B cell (primary cell): ENCODE data around the gene SERPINB6. TPM values are rescaled to one million over a fixed set of nuclear protein-coding genes. Genes with fewer than 3 reads are reported as not detected.
A peak's percentile ranks its signal among the peaks of the same experiment; 100 is the strongest.

Experiments
- ATAC-seq: fragments of 200-7000 bp; cut with Tn5 transposase; one replicate; pipeline ENCODE4 v1.10.0; 2021; ENCODE audit warnings: low read depth, mild to moderate bottlenecking, moderate number of reproducible peaks, moderate library complexity
- CTCF ChIA-PET: fragments of 350-600 bp; sonication (Branson Sonifier 250); formaldehyde crosslinking; loops from one replicate; lab custom pipeline; 2021; ENCODE audit warnings: antibody characterized with exemption, inconsistent platforms; lab: Charles Lee
- POLR2A ChIA-PET: fragments of 350-600 bp; sonication (Branson Sonifier 250); formaldehyde crosslinking; loops from one replicate; lab custom pipeline; 2021; ENCODE audit warnings: antibody characterized with exemption; lab: Charles Lee
- DNase-seq: peaks from one replicate; pipeline ENCODE4 v3.0.0; 2013
- H2AFZ ChIP-seq: 2 replicates; pipeline ENCODE4 v1.6.1; 2012; ENCODE audit warnings: mild to moderate bottlenecking, low read depth, low read length; ENCODE audit not compliant: insufficient read depth, poor library complexity, severe bottlenecking
- H3K27ac ChIP-seq, 2 donors: 1 replicate in 1 of 2; 2 replicates in 1 of 2; pipeline ENCODE4 v1.5.1; 2012 to 2013; ENCODE audit warnings: low read length in 2 of 2, mild to moderate bottlenecking in 2 of 2, moderate library complexity in 1 of 2
- H3K27me3 ChIP-seq, 4 experiments: fragments of 200-600 bp in 1 of 4; sonication (generic) in 1 of 4; replicated peaks in 1 of 4; 1 replicate in 2 of 4; 2 replicates in 2 of 4; pipeline versions ENCODE4 v1.6.1 to v1.7.0; 2013 to 2016; ENCODE audit warnings: low read length in 3 of 4, mild to moderate bottlenecking in 2 of 4, mixed read lengths in 1 of 4, moderate library complexity in 1 of 4; ENCODE audit not compliant: insufficient read depth in 4 of 4, control insufficient read depth in 3 of 4; ENCODE audit errors: control extremely low read depth in 1 of 4
- H3K36me3 ChIP-seq, 2 experiments: replicated peaks in 1 of 2; 1 replicate in 1 of 2; 2 replicates in 1 of 2; pipeline versions ENCODE4 v1.6.1 to v1.7.1; 2013; ENCODE audit warnings: low read length in 1 of 2; ENCODE audit not compliant: insufficient read depth in 2 of 2, control insufficient read depth in 1 of 2; ENCODE audit errors: control extremely low read depth in 1 of 2, extremely low read depth in 1 of 2
- H3K4me1 ChIP-seq, 2 donors: fragments of 200-600 bp in 1 of 2; sonication (generic) in 1 of 2; 1 replicate in 1 of 2; 2 replicates in 1 of 2; pipeline versions ENCODE4 v1.5.1 to v1.6.1; 2013 to 2017; ENCODE audit warnings: low read length in 2 of 2; ENCODE audit not compliant: control insufficient read depth in 2 of 2, insufficient read depth in 2 of 2
- H3K4me2 ChIP-seq: replicated peaks from 2 replicates; pipeline ENCODE3; 2012; ENCODE audit warnings: mild to moderate bottlenecking, low read depth, low read length; ENCODE audit not compliant: poor library complexity, severe bottlenecking
- H3K4me3 ChIP-seq, 5 experiments: fragments of 200-600 bp in 1 of 5; sonication (generic) in 1 of 5; 1 replicate in 3 of 5; 2 replicates in 2 of 5; pipeline versions ENCODE4 v1.5.1 to v1.7.0; 2011 to 2016; ENCODE audit warnings: low read length in 4 of 5, mild to moderate bottlenecking in 4 of 5, low read depth in 2 of 5, control low read depth in 1 of 5, moderate library complexity in 1 of 5; ENCODE audit not compliant: insufficient read depth in 1 of 5; ENCODE audit errors: control extremely low read depth in 1 of 5, extremely low read depth in 1 of 5
- H3K79me2 ChIP-seq: fragments of 200-600 bp; sonication (generic); one replicate; pipeline ENCODE4 v1.6.0; 2016; ENCODE audit warnings: low read length; ENCODE audit not compliant: control insufficient read depth, insufficient read depth
- H3K9ac ChIP-seq: fragments of 200-600 bp; sonication (generic); 2 replicates; pipeline ENCODE4 v1.6.1; 2017; ENCODE audit warnings: mild to moderate bottlenecking, low read length, moderate library complexity
- H3K9me3 ChIP-seq, 3 donors: one replicate each; pipeline versions ENCODE4 v1.6.1 to v1.7.1; 2013; ENCODE audit warnings: low read length in 2 of 3; ENCODE audit not compliant: control insufficient read depth in 2 of 3, insufficient read depth in 1 of 3; ENCODE audit errors: control extremely low read depth in 1 of 3
- H4K20me1 ChIP-seq: 2 replicates; pipeline ENCODE4 v1.6.0; 2012; ENCODE audit warnings: mild to moderate bottlenecking, low read length; ENCODE audit not compliant: insufficient read depth, control insufficient read depth, poor library complexity, severe bottlenecking
- H3K27ac Mint-ChIP-seq: one replicate; pipeline ENCODE4 v1.8.0; 2021; ENCODE audit warnings: mixed read lengths
- H3K27me3 Mint-ChIP-seq: one replicate; pipeline ENCODE4 v1.8.0; 2021; ENCODE audit warnings: mixed read lengths
- H3K4me1 Mint-ChIP-seq: one replicate; pipeline ENCODE4 v1.8.0; 2021; ENCODE audit warnings: mixed read lengths
- H3K4me3 Mint-ChIP-seq: one replicate; pipeline ENCODE4 v1.8.0; 2021; ENCODE audit warnings: mixed read lengths
- H3K9me3 Mint-ChIP-seq: one replicate; pipeline ENCODE4 v1.8.0; 2022; ENCODE audit warnings: mixed read lengths; ENCODE audit not compliant: insufficient read depth
- CTCF ChIP-seq: fragments of 200-600 bp; IDR thresholded peaks from one replicate; pipeline ENCODE4 v1.8.0; 2022; ENCODE audit warnings: antibody characterized with exemption, mild to moderate bottlenecking
- EZH2 ChIP-seq: IDR thresholded peaks from 2 replicates; pipeline ENCODE4 v1.6.1; 2012; ENCODE audit warnings: borderline replicate concordance, low read depth, mild to moderate bottlenecking, moderate library complexity, low read length; ENCODE audit not compliant: insufficient read depth, poor library complexity, severe bottlenecking
- WGBS: methylation state at CpG from one replicate; pipeline ENCODE4 v1.1.5; 2013; ENCODE audit warnings: missing lambda C conversion rate; ENCODE audit not compliant: insufficient coverage; 5-methylcytosine and 5-hydroxymethylcytosine counted together
- intact Hi-C: fragments of 100-400 bp; cut with micrococcal nuclease; formaldehyde crosslinking; loops from one replicate; pipeline ENCODE4 v1.10.0; 2022
- polyA plus RNA-seq: library from polyadenylated mRNA; depleted of rRNA; stranded (reverse); fragments of >200 nt; gene quantifications from 2 replicates; pipeline ENCODE4 v1.2.3, GENCODE V29; 2012
- total RNA-seq, 2 donors: library from RNA; stranded (reverse); fragments of 120-200 nt in 1 of 2; gene quantifications; 1 replicate in 1 of 2; 2 replicates in 1 of 2; pipeline versions ENCODE4 v1.2.3 to v1.2.4, GENCODE V29; 2013 to 2022

The SERPINB6 gene
- total and polyA plus RNA-seq, 2 donors (not counting 1 experiment from before 2014, with no cell fraction given), result 35.2 to 58.5 TPM

DNA sequence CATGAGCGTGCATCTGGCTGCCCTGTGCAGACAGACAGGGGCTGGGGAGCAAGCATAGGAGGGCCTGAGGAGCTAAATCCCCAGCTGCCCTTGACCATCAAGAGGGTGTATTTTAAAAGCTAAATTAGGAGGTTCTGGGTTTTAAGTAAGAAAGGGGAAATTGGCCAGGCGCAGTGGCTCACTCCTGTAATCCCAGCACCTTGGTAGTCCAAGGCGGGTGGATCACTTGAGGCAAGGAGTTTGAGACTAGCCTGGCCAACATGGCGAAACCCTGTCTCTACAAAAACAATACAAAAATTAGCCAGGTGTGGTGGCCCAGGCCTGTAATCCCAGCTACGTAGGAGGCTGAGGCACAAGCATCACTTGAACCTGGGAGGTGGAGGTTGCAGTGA lies 27.8 kb downstream of the SERPINB6 start:
- H3K9me3 Mint-ChIP-seq, result no peaks in the 10 kb centered on the region
- peaks cover 72% of the 10 kb centered on the region for H3K4me1 Mint-ChIP-seq
- 30% methylated on average over 2 of the region's 5 CpGs for WGBS
- Histone ChIP-seq H3K36me3 (peaks cover 0 to 7% of the 10 kb centered on the region in 2 experiments), H3K79me2 (no peaks in the 10 kb centered on the region), H3K9me3 (peaks cover 0 to 26% (median 0%) of the 10 kb centered on the region in 3 donors), H3K4me1 (peaks cover 50 to 74% of the 10 kb centered on the region in 2 donors), H3K9ac (peak overlapping the region; percentile 52), H3K4me2 (peak overlapping the region; percentile 71), H3K27me3 (no peaks in the 10 kb centered on the region), H2AFZ (peak overlapping the region; percentile 74), H4K20me1 (no peaks in the 10 kb centered on the region), H3K27ac (peak overlapping the region; percentile 78 to 82), H3K4me3 (peak overlapping the region in 4 of 5 experiments; percentile 9 to 59 (median 38))
- DNase-seq (no peak), ATAC-seq (no peak)
- intact Hi-C loops, result loop anchor here (5.0 kb wide), 1 partner anchor 109 kb away; no protein-coding TSS in a partner anchor
- H3K27me3 Mint-ChIP-seq, result no peaks in the 10 kb centered on the region
- peak overlapping the region; percentile 96 for H3K27ac Mint-ChIP-seq
- POLR2A ChIA-PET, result interaction anchor here (1.0 to 1.2 kb wide), 2 partner anchors 45 to 102 kb away, joined by 4 to 6 read pairs; partner anchors contain the start of gene SERPINB1
- no peak for TF ChIP-seq EZH2
- TF ChIP-seq CTCF, result no peak
- CTCF ChIA-PET, result interaction anchor here (1.1 to 6.1 kb wide), 8 partner anchors 8 to 152 kb away, joined by 3 to 37 read pairs (median 13); no protein-coding TSS in a partner anchor
- peak overlapping the region; percentile 84 for H3K4me3 Mint-ChIP-seq

DNA sequence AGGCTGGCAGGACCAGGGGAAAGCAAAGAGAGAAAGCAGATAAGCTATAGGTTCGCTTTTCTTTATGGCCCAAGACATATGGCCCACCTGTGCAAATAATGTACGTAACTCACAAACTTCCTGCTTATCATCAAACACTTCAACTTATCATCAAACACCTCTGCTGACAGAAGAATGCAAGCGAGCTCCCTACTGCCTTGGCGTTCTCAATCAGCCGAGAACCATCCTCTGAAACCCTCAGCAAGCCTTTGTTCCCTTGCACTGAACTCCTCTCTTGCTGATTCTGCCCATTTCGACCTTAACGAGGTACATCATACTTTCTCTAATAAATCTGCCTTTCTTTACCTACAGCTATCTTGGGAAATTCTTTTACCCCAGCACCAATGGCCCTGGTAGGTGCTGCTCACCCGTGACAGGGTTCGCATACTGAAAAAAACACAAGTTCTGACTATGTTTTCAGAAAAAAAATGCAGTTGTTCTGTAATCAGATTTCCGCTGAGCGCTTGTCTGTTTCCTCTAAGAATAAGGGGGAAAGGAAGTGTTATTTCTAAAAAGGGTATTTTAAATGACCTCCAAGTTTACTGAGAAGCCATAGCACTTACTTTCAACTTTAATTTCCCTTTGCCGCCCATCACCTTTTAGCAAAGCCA lies 28.3 kb downstream of the SERPINB6 start:
- H3K4me3 ChIP-seq, result peak overlapping the region; percentile 9 to 59 (median 33)
- H3K27me3 ChIP-seq, result no peaks in the 10 kb centered on the region
- H3K4me1 ChIP-seq, result peaks cover 50 to 76% of the 10 kb centered on the region in 2 donors
- Mint-ChIP-seq H3K9me3 (no peaks in the 10 kb centered on the region), H3K27me3 (no peaks in the 10 kb centered on the region), H3K4me3 (peak overlapping the region; percentile 84), H3K27ac (peak overlapping the region; percentile 96), H3K4me1 (peaks cover 75% of the 10 kb centered on the region)
- peaks cover 0 to 2% of the 10 kb centered on the region in 2 experiments for H3K36me3 ChIP-seq
- H3K9ac ChIP-seq, result peak overlapping the region; percentile 52
- no peaks in the 10 kb centered on the region for H3K79me2 ChIP-seq
- ATAC-seq (peak; percentile 31), DNase-seq (peak; percentile 67)
- intact Hi-C loops, result loop anchor here (5.0 kb wide), 1 partner anchor 109 kb away; no protein-coding TSS in a partner anchor
- no peak for TF ChIP-seq CTCF
- H3K27ac ChIP-seq, result peak overlapping the region; percentile 78 to 82
- CTCF ChIA-PET, result interaction anchor here (1.1 to 6.1 kb wide), 8 partner anchors 8 to 152 kb away, joined by 3 to 37 read pairs (median 13); no protein-coding TSS in a partner anchor
- POLR2A ChIA-PET, result interaction anchor here (0.5 to 1.2 kb wide), 4 partner anchors 10 to 101 kb away, joined by 3 to 6 read pairs (median 4); partner anchors contain the start of gene SERPINB1
- peaks cover 0 to 26% (median 0%) of the 10 kb centered on the region in 3 donors for H3K9me3 ChIP-seq
- WGBS, result 8% methylated on average over 6 of the region's 12 CpGs
- H3K4me2 ChIP-seq, result peak overlapping the region; percentile 71
- H4K20me1 ChIP-seq, result no peaks in the 10 kb centered on the region
- peak overlapping the region; percentile 74 for H2AFZ ChIP-seq
